ENCODE results near the gene PAQR3. TPM values are rescaled to one million over a fixed set of nuclear protein-coding genes. Genes with fewer than 3 reads are reported as not detected.

The PAQR3 gene, protein sequence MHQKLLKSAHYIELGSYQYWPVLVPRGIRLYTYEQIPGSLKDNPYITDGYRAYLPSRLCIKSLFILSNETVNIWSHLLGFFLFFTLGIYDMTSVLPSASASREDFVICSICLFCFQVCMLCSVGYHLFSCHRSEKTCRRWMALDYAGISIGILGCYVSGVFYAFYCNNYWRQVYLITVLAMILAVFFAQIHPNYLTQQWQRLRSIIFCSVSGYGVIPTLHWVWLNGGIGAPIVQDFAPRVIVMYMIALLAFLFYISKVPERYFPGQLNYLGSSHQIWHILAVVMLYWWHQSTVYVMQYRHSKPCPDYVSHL
- 10 to 100 TPM; 12.4 to 13.9 TPM for total RNA-seq

DNA sequence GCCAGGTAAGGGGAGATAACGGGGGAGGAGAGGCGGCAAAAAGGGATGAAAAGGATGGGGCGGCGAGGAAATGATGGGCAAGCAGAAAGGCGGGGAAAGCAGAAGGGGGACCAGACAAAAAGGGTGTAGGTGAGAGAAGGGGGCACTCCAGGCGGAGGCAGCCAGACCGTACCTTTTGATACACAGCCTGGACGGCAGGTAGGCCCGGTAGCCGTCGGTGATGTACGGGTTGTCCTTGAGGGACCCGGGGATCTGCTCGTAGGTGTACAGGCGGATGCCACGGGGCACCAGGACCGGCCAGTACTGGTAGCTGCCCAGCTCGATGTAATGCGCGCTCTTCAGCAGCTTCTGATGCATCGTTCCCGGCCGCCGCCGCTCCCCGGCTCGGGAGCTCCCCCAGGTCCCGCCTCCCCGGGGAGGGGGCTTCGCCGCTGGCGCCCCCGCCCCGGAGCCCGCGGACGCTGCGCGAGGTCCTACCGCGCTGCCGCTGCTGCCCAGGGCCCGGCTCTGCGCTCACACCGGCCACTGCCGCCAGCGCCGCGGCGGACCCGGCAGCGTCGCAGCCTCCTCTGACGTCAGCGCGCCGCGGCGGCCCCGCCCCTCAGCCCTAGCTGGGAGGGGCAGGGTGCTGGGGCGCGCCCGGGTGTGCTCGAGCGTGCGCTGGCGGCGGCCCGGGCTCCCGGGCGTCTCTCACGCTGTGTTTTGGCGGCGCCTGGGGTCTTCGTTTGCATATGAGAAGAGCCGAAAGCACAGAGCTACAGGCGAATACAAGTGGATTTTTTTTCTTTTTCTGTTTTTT lies at the start of gene PAQR3:
Gene PAQR3 (minus strand): TSS at position 571 of the 799 bp plus-strand sequence. CDS start 214 bp downstream, at position 357.
- Mint-ChIP-seq H3K4me3 (peak within 1 kb of the TSS; percentile 92), H3K27ac (peak within 1 kb of the TSS; percentile 50), H3K4me1 (ENCODE audit: low read depth) (peaks cover 28% of the 10 kb centered on the region), H3K9me3 (no peaks in the 10 kb centered on the region), H3K27me3 (ENCODE audit: low read depth) (peaks cover 2% of the 10 kb centered on the region), H3K36me3 (ENCODE audit: low read depth) (peaks cover 5% of the 10 kb centered on the region)
- peak; percentile 82 for DNase-seq
- intact Hi-C loops (cut with micrococcal nuclease), result loop anchor here (1.0 to 10.0 kb wide), 11 partner anchors 162 to 1603 kb away; no protein-coding TSS in a partner anchor
- CTCF ChIA-PET, result interaction anchor here (0.6 to 1.9 kb wide), 3 partner anchors 13 to 324 kb away, joined by 3 to 12 read pairs (median 4); no protein-coding TSS in a partner anchor

- Mint-ChIP-seq H3K4me1 (ENCODE audit: low read depth) (no peaks in the 10 kb centered on the region), H3K36me3 (ENCODE audit: low read depth) (no peaks in the 10 kb centered on the region), H3K4me3 (no peak overlapping the region), H3K9me3 (no peaks in the 10 kb centered on the region), H3K27ac (no peak overlapping the region), H3K27me3 (ENCODE audit: low read depth) (peaks cover 16% of the 10 kb centered on the region)
- CTCF ChIA-PET, result interaction anchor here (0.6 kb wide), 1 partner anchor 245 kb away, joined by 7 read pairs; no protein-coding TSS in a partner anchor
- no peak for DNase-seq
- intact Hi-C loops (cut with micrococcal nuclease), result no loop called here
Observed at GRCh38 chr4:78987683-78988082, 48.4 kb upstream of the PAQR3 start.

DNA sequence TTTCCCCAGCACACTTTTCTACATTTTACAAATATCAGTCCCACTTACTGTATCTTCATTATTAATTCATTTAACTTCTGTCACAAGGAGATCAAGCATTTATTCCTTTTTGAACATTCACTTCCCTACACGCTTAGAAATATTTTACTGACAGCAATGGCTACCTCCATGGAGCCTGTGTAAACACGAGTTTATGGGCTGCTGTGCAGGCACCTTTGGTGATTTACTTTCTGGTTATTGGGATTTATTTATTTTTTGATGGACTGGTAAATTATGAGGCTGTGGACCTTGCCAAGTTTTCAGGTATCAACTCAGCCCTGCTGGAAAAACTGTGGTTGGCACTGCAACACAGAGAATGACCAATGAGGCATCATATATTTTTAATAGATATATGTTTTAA lies 45.4 kb upstream of the PAQR3 start:
- CTCF ChIA-PET, result no interaction called here
- DNase-seq, result no peak
- no peak overlapping the region for H3K4me3 Mint-ChIP-seq
- H3K36me3 Mint-ChIP-seq (ENCODE audit: low read depth), result no peaks in the 10 kb centered on the region
- no peaks in the 10 kb centered on the region for H3K4me1 Mint-ChIP-seq (ENCODE audit: low read depth)
- H3K27ac Mint-ChIP-seq, result no peak overlapping the region
- peaks cover 8% of the 10 kb centered on the region for H3K27me3 Mint-ChIP-seq (ENCODE audit: low read depth)
- intact Hi-C loops (cut with micrococcal nuclease), result no loop called here
- H3K9me3 Mint-ChIP-seq, result no peaks in the 10 kb centered on the region

DNA sequence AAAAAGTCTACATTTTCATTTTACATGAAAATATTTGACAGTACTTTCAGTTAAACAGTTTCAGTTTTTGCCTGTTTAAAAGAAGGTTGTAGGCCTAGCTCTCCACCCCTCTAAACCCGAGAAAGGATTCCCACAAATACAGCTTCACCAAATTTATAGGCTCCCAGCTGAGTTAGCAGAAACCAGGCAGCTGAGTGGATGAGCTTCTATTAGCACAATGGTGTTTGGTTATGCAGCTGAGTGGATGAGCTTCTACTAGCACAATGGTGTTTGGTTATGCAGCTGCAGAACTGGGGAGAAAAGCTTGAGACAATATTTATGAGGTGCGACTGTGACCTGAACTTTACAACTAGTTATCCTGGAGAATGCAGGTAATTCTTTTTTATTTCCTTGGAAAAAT lies 36.6 kb upstream of the PAQR3 start:
- CTCF ChIA-PET, result interaction anchor here (1.1 kb wide), 1 partner anchor 13 kb away, joined by 4 read pairs; no protein-coding TSS in a partner anchor
- Mint-ChIP-seq H3K27me3 (ENCODE audit: low read depth) (no peaks in the 10 kb centered on the region), H3K9me3 (no peaks in the 10 kb centered on the region), H3K27ac (no peak overlapping the region), H3K4me1 (ENCODE audit: low read depth) (no peaks in the 10 kb centered on the region), H3K36me3 (ENCODE audit: low read depth) (no peaks in the 10 kb centered on the region), H3K4me3 (no peak overlapping the region)
- intact Hi-C loops (cut with micrococcal nuclease), result no loop called here
- no peak for DNase-seq

GRCh38 chr4:78971776-78972175 lies 32.5 kb upstream of the PAQR3 start:
- peaks cover 2% of the 10 kb centered on the region for H3K9me3 Mint-ChIP-seq
- CTCF ChIA-PET, result interaction anchor here (0.6 to 0.8 kb wide), 2 partner anchors 19 to 946 kb away, joined by 4 read pairs; no protein-coding TSS in a partner anchor
- H3K36me3 Mint-ChIP-seq (ENCODE audit: low read depth), result no peaks in the 10 kb centered on the region
- H3K4me1 Mint-ChIP-seq (ENCODE audit: low read depth), result no peaks in the 10 kb centered on the region
- intact Hi-C loops (cut with micrococcal nuclease), result no loop called here
- DNase-seq, result no peak
- no peak overlapping the region for H3K4me3 Mint-ChIP-seq
- no peaks in the 10 kb centered on the region for H3K27me3 Mint-ChIP-seq (ENCODE audit: low read depth)
- H3K27ac Mint-ChIP-seq, result no peak overlapping the region

GRCh38 chr4:78971326-78971725 lies 32.1 kb upstream of the PAQR3 start:
- Mint-ChIP-seq H3K9me3 (peaks cover 2% of the 10 kb centered on the region), H3K4me3 (no peak overlapping the region), H3K27ac (no peak overlapping the region), H3K36me3 (ENCODE audit: low read depth) (no peaks in the 10 kb centered on the region), H3K4me1 (ENCODE audit: low read depth) (no peaks in the 10 kb centered on the region), H3K27me3 (ENCODE audit: low read depth) (no peaks in the 10 kb centered on the region)
- intact Hi-C loops (cut with micrococcal nuclease), result no loop called here
- CTCF ChIA-PET, result no interaction called here
- no peak for DNase-seq

- CTCF ChIA-PET, result no interaction called here
- H3K27ac Mint-ChIP-seq, result no peak overlapping the region
- no peaks in the 10 kb centered on the region for H3K27me3 Mint-ChIP-seq (ENCODE audit: low read depth)
- no peak overlapping the region for H3K4me3 Mint-ChIP-seq
- H3K4me1 Mint-ChIP-seq (ENCODE audit: low read depth), result no peaks in the 10 kb centered on the region
- intact Hi-C loops (cut with micrococcal nuclease), result no loop called here
- no peaks in the 10 kb centered on the region for H3K36me3 Mint-ChIP-seq (ENCODE audit: low read depth)
- H3K9me3 Mint-ChIP-seq, result peaks cover 2% of the 10 kb centered on the region
- no peak for DNase-seq
Observed at GRCh38 chr4:78962597-78963115, 23.4 kb upstream of the PAQR3 start.

DNA sequence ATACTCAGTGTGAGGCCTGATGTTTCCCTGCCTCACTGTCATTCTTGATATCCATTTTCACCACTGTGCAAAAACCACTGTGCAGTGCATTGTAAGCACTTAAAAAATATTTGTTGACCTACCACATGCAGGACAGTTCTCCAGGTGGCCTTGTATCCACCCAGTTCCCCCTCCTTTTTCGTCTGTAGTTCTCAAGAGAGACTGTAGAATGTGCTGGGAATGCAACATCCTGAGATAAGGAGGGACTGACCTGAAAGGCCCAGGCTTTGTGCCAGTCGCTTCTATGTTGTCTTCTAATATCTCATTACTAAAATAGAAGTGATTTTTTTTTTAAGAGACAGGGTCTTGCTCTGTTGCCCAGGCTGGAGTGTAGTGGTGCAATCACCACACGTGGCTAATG lies 21.7 kb upstream of the PAQR3 start:
- H3K4me3 Mint-ChIP-seq, result no peak overlapping the region
- H3K4me1 Mint-ChIP-seq (ENCODE audit: low read depth), result no peaks in the 10 kb centered on the region
- intact Hi-C loops (cut with micrococcal nuclease), result no loop called here
- CTCF ChIA-PET, result no interaction called here
- H3K27ac Mint-ChIP-seq, result no peak overlapping the region
- no peaks in the 10 kb centered on the region for H3K36me3 Mint-ChIP-seq (ENCODE audit: low read depth)
- no peak for DNase-seq
- no peaks in the 10 kb centered on the region for H3K9me3 Mint-ChIP-seq
- no peaks in the 10 kb centered on the region for H3K27me3 Mint-ChIP-seq (ENCODE audit: low read depth)

GRCh38 chr4:78956975-78957374 lies 17.7 kb upstream of the PAQR3 start:
- CTCF ChIA-PET, result no interaction called here
- H3K27ac Mint-ChIP-seq, result no peak overlapping the region
- no peaks in the 10 kb centered on the region for H3K4me1 Mint-ChIP-seq (ENCODE audit: low read depth)
- no peak overlapping the region for H3K4me3 Mint-ChIP-seq
- H3K36me3 Mint-ChIP-seq (ENCODE audit: low read depth), result no peaks in the 10 kb centered on the region
- intact Hi-C loops (cut with micrococcal nuclease), result loop anchor here (10.0 kb wide), 1 partner anchor 288 kb away; no protein-coding TSS in a partner anchor
- no peak for DNase-seq
- no peaks in the 10 kb centered on the region for H3K9me3 Mint-ChIP-seq
- H3K27me3 Mint-ChIP-seq (ENCODE audit: low read depth), result no peaks in the 10 kb centered on the region

DNA sequence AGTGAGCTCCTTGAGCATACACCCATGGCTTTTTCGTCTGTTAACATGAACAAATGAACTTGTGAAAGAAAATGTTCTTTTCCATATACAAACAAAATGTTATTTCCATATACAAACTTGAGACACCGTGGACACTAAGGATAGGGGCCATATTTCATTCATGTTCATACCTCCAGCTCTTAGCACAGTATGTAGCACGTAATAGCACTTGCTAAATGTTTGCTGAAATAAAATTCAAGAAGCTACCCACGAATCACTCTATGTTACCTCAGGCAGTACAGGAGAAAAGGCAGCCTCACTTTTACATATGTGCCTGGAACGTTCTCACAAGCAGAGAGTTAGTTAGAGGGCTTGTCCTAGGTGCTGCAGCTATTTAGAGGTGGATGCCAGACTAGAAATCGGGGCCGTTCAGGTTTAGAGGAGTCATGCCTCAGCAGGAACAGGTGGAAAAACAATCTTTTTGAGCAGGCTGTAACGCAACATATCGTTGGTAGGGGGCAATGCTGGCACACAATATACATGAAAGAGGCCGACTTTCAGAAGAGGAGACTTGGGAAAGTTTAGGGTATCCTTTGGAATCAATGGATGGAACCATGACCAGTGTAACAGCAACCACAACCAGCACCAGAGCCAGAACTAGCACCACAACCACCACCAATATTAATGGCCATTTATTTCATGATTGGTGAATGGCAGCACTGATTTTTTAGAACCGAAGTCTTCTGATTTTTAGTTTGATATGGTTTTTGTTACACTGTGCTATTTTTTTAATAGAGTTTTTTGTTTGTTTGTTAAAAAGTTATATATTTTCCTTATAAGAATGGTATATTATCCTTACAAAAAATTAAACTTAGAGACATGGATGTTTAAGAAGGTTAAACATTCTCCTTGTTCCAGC lies 14.8 kb upstream of the PAQR3 start:
- Mint-ChIP-seq H3K36me3 (ENCODE audit: low read depth) (no peaks in the 10 kb centered on the region), H3K4me3 (no peak overlapping the region), H3K9me3 (no peaks in the 10 kb centered on the region), H3K4me1 (ENCODE audit: low read depth) (no peaks in the 10 kb centered on the region), H3K27ac (no peak overlapping the region), H3K27me3 (ENCODE audit: low read depth) (peaks cover 3% of the 10 kb centered on the region)
- intact Hi-C loops (cut with micrococcal nuclease), result loop anchor here (5.0 to 10.0 kb wide), 4 partner anchors 291 to 1383 kb away; partner anchors contain the start of gene CFAP299
- DNase-seq, result peak; percentile 27
- CTCF ChIA-PET, result interaction anchor here (0.6 to 2.5 kb wide), 6 partner anchors 10 to 1265 kb away, joined by 3 to 11 read pairs (median 3); no protein-coding TSS in a partner anchor

- intact Hi-C loops (cut with micrococcal nuclease), result loop anchor here (5.0 to 10.0 kb wide), 4 partner anchors 292 to 1384 kb away; partner anchors contain the start of gene CFAP299
- no peaks in the 10 kb centered on the region for H3K36me3 Mint-ChIP-seq (ENCODE audit: low read depth)
- H3K27me3 Mint-ChIP-seq (ENCODE audit: low read depth), result peaks cover 3% of the 10 kb centered on the region
- H3K9me3 Mint-ChIP-seq, result no peaks in the 10 kb centered on the region
- DNase-seq, result no peak
- H3K4me1 Mint-ChIP-seq (ENCODE audit: low read depth), result no peaks in the 10 kb centered on the region
- H3K27ac Mint-ChIP-seq, result no peak overlapping the region
- CTCF ChIA-PET, result interaction anchor here (0.6 to 2.5 kb wide), 15 partner anchors 11 to 1267 kb away, joined by 3 to 11 read pairs (median 3); no protein-coding TSS in a partner anchor
- H3K4me3 Mint-ChIP-seq, result no peak overlapping the region
Observed at GRCh38 chr4:78953231-78953630, 14.0 kb upstream of the PAQR3 start.

Data from activated naive CD4-positive, alpha-beta T cell treated with anti-CD3 and anti-CD28 coated beads for 36 hours (primary cell).